ENCODE results near the gene PCDHGA10.
A peak's percentile ranks its signal among the peaks of the same experiment; 100 is the strongest.
"Not testable (repeated sequence)": the region's sequence is repeated elsewhere in the genome, so short reads cannot be mapped to it uniquely, and the experiment has no call there.

The PCDHGA10 gene

DNA sequence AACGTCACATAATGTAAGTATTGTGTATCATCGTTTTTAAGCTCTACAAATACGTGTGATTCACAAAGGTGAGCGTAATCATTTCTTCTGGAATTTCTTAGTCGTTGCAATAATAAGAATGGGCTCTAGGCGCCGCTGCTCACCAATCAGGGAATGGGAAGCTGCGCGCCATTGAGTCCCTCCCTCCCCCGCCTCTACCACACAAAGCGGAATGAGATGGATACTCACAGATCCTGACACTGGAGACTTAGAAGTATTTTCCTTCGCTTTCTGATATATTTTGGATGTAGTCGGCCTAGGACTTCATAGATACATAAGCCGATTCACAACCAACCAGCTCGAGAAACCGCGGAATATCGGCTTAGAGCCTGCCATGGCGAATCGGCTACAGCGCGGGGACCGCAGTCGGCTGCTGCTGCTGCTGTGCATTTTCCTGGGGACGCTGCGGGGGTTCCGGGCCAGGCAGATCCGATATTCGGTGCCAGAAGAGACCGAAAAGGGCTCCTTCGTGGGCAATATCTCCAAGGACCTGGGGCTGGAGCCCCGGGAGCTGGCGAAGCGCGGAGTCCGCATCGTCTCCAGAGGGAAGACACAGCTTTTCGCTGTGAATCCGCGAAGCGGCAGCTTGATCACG, 8.2 kb downstream of the PCDHGA10 start, which contains the start of gene PCDHGA11:
PCDHGA11 (plus strand) TSS at position 197 of the 634 bp plus-strand sequence; CDS start at position 374, 177 bp downstream.
- DNase-seq (ENCODE audit: low spot score): peak; percentile 67

DNA sequence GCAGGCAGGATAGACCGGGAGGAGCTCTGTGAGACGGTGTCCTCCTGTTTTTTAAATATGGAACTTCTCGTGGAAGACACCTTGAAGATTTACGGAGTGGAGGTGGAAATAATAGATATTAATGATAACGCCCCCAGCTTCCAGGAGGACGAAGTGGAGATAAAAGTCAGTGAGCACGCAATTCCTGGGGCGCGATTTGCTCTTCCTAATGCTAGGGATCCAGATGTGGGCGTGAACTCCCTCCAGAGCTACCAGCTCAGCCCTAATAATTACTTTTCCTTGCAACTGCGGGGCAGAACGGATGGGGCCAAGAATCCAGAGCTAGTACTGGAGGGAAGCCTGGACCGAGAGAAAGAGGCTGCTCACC, 8.7 kb downstream of the PCDHGA10 start:
- DNase-seq (ENCODE audit: low spot score): no peak

DNA sequence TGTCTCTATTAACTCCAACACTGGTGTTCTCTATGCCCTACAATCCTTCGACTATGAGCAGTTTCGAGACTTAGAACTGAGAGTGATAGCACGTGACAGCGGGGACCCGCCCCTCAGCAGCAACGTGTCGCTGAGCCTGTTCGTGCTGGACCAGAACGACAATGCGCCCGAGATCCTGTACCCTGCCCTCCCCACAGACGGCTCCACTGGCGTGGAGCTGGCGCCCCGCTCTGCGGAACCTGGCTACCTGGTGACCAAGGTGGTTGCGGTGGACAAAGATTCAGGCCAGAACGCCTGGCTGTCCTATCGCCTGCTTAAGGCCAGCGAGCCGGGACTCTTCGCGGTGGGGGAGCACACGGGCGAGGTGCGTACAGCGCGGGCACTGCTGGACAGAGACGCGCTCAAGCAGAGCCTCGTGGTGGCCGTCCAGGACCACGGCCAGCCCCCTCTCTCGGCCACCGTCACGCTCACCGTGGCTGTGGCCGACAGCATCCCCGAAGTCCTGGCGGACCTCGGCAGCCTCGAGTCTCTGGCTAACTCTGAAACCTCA, 10.0 kb downstream of the PCDHGA10 start:
- DNase-seq (ENCODE audit: low spot score): no peak

DNA sequence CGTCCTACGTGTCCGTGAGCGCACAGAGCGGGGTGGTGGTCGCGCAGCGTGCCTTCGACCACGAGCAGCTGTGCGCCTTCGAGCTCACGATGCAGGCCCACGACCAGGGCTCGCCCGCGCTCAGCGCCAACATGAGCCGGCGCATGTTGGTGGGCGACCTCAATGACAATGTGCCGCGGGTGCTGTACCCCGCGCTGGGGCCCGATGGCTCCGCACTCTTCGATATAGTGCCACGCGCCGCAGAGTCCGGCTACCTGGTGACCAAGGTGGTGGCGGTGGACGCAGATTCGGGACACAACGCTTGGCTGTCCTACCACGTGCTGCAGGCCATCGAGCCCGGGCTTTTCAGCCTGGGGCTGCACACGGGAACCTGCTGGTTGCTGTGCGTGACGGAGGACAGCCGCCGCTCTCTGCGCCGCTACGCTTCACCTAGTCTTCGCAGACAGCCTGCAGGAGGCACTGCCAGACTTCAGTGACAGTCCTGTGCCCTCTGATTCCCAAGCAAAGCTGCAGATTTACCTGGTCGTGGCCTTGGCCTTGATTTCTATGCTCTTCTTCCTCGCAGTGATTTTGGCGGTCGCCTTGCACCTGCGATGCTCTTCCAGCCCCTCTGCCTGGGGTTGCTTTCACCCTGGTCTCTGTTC, 15.1 kb downstream of the PCDHGA10 start:
- no peak for DNase-seq (ENCODE audit: low spot score)

DNA sequence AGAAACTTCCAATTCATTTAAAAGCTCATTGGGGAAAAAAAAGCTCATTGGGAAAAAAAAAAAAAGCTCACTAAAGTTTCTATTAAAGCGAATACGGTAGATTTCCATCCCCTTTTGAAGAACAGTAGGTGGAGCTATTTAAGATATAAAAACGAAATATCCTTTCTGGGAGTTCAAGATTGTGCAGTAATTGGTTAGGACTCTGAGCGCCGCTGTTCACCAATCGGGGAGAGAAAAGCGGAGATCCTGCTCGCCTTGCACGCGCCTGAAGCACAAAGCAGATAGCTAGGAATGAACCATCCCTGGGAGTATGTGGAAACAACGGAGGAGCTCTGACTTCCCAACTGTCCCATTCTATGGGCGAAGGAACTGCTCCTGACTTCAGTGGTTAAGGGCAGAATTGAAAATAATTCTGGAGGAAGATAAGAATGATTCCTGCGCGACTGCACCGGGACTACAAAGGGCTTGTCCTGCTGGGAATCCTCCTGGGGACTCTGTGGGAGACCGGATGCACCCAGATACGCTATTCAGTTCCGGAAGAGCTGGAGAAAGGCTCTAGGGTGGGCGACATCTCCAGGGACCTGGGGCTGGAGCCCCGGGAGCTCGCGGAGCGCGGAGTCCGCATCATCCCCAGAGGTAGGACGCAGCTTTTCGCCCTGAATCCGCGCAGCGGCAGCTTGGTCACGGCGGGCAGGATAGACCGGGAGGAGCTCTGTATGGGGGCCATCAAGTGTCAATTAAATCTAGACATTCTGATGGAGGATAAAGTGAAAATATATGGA, 17.7 kb downstream of the PCDHGA10 start, which contains the start of gene PCDHGA12:
PCDHGA12 (plus strand) TSS at position 176 of the 782 bp plus-strand sequence; CDS start at position 429, 253 bp downstream.
- peak; percentile 79 for DNase-seq (ENCODE audit: low spot score)

DNA sequence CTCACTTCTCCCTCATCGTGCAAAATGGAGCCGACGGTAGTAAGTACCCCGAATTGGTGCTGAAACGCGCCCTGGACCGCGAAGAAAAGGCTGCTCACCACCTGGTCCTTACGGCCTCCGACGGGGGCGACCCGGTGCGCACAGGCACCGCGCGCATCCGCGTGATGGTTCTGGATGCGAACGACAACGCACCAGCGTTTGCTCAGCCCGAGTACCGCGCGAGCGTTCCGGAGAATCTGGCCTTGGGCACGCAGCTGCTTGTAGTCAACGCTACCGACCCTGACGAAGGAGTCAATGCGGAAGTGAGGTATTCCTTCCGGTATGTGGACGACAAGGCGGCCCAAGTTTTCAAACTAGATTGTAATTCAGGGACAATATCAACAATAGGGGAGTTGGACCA, 18.5 kb downstream of the PCDHGA10 start:
- no peak for DNase-seq (ENCODE audit: low spot score)

DNA sequence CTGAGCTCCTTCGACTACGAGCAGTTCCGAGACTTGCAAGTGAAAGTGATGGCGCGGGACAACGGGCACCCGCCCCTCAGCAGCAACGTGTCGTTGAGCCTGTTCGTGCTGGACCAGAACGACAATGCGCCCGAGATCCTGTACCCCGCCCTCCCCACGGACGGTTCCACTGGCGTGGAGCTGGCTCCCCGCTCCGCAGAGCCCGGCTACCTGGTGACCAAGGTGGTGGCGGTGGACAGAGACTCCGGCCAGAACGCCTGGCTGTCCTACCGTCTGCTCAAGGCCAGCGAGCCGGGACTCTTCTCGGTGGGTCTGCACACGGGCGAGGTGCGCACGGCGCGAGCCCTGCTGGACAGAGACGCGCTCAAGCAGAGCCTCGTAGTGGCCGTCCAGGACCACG, 19.5 kb downstream of the PCDHGA10 start:
- DNase-seq (ENCODE audit: low spot score): not testable (repeated sequence)

DNA sequence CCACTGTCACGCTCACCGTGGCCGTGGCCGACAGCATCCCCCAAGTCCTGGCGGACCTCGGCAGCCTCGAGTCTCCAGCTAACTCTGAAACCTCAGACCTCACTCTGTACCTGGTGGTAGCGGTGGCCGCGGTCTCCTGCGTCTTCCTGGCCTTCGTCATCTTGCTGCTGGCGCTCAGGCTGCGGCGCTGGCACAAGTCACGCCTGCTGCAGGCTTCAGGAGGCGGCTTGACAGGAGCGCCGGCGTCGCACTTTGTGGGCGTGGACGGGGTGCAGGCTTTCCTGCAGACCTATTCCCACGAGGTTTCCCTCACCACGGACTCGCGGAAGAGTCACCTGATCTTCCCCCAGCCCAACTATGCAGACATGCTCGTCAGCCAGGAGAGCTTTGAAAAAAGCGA, 19.9 kb downstream of the PCDHGA10 start:
- not testable (repeated sequence) for DNase-seq (ENCODE audit: low spot score)

DNA sequence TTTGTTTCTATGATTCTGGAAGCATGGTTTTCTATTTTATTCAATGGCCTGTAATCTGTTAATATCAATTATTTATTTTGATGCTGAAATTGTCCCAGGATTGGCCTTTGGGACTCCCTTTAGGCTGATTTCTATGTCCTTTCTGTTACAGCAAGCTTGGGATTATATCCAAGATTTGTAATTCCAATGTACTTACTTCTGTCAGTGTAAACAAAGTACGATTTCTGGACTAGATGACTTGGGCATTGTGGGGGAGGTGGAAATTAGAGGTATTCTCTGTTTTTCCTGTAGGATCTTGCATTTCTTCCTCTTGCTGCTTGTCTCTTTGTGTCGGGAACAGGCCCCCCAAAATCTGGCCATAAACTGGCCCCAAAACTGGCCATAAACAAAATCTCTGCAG, 21.2 kb downstream of the PCDHGA10 start:
- peak; percentile 45 for DNase-seq (ENCODE audit: low spot score)

DNA sequence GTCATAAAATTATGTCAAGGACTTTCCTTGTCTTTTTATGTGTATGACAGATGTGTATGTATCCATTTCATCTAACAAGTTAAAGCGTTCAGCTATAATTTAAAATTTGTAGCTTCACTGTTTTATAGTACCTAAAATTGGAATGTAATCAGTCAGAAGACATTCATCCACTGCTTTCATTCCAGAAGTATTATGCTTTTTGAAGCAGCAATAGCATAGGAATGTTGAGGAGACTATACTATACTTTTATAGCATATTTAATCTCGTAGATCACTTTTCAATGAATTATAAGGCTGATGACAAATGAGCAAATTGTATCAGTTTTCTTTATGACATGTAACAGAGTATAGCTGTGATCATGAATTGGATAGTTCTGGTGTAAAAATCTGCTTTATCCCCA, 24.4 kb downstream of the PCDHGA10 start:
- DNase-seq (ENCODE audit: low spot score): peak; percentile 58

DNA sequence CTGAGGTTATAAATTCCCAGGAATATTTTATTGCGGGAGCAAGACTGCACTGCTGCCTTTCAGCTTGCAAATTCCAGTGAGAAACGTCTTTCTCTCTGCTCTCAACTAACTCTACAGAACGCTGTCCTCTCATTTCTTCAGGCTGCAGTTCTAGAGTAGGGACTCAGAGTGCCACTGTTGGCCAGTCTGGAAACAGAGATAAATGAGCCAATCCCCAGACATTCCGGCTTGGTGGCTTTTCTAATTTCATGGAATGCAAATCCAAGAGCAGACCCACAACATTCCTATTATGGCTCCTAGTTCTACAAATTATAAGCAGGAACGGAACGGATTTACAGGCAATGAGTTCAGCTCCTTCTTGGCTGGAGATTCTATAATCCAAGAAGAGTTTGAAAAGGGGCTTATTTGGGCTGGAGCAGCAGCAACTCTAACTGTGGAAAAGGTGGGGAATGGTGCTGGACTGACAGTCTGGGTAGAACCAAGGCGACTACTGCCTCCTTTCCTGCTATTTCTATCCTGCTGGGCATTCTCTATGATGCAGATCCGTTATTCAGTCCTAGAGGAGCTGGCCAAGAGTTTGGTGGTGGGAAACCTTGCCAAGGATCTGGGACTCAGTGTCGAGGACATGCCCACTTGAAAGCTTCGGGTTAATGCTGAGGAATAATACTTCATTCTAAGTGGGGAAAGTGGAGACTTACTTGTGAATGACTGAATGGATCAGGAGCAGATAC, 26.8 kb downstream of the PCDHGA10 start:
- no peak for DNase-seq (ENCODE audit: low spot score)

DNA sequence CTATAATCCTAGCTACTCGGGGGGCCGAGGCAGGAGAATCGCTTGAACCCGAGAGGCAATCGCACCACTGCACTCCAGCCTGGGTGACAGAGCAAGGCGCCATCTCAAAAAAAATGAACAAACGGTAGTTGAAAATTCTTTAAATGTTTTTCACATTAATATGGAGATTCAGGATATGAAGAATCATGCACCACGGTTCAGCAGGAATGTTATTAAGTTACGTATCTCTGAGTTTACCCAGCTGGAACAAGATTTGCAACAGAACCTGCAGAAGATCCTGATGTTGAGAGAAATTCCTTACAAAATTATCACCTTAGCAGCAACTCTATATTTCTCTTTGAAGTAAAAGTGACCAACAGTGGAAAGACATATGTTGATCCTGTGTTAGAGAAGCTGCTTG, 27.6 kb downstream of the PCDHGA10 start:
- DNase-seq (ENCODE audit: low spot score): no peak

DNA sequence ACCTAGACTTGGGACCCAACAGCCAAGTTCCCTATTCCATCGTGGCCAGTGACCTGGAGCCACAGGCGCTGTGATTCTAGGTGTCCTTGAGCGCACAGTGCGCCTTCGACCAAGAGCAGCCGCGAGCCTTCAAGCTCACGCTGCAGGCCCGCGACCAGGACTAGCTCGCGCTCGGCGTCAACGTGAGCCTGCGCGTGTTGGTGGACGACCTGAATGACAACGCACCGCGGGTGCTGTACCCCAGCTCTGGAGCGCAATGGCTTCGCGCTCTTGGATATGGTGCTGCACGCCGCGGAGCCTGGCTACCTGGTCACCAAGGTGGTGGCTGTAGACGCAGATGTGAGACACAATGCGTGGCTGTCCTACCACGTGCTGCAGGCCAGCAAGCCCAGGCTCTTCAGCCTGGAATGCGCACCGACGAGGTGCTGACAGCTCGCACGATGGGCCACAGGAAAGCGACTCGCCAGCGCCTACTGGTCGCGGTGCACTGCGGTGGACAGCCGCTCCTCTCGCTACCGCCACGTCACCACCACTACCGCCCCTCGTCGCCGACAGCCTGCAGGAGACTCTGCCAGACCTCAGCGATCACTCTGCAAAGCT, 28.9 kb downstream of the PCDHGA10 start:
- DNase-seq (ENCODE audit: low spot score): no peak

DNA sequence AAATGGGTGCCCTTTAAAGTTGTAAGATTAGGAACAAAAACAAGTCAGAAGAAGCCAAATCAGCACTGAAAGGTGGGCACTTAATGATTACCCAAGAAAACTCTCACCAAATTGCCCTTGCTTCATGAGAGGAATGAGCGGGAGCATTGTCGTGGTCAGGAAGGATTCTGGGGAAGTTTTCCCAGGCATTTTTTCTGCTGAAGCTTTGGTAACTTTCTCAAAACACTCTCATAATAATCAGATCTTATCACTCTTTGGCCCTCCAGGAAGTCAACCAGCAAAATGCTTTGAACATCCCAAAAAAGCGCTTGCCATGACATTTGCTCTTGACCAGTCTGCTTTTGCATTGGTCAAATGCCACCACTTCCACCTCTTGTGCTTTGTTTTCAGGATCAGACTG, 52.6 kb downstream of the PCDHGA10 start:
- DNase-seq (ENCODE audit: low spot score): no peak
